Esophagus (tissue), 2 donors: ENCODE measurements around the gene ZCWPW2. TPM values are rescaled to one million over a fixed set of nuclear protein-coding genes. Genes with fewer than 3 reads are reported as not detected.

Source experiments
- H3K27ac ChIP-seq, 2 donors: one replicate each; pipeline ENCODE4 v1.5.1; 2013; ENCODE audit warnings: low read depth in 2 of 2, mild to moderate bottlenecking in 2 of 2, inconsistent platforms in 1 of 2, low read length in 1 of 2, moderate library complexity in 1 of 2
- H3K27me3 ChIP-seq, 2 donors: one replicate each; pipeline ENCODE4 v1.6.1; 2013; ENCODE audit warnings: low read length in 2 of 2, control low read depth in 1 of 2, mild to moderate bottlenecking in 1 of 2; ENCODE audit not compliant: insufficient read depth in 2 of 2, control insufficient read depth in 1 of 2
- H3K36me3 ChIP-seq, 2 donors: one replicate each; pipeline ENCODE4 v1.6.1; 2013; ENCODE audit warnings: low read length in 1 of 2; ENCODE audit not compliant: control insufficient read depth in 2 of 2, insufficient read depth in 2 of 2
- H3K4me1 ChIP-seq, 2 donors: one replicate each; pipeline ENCODE4 v1.6.1; 2013; ENCODE audit warnings: low read length in 1 of 2; ENCODE audit not compliant: control insufficient read depth in 2 of 2, insufficient read depth in 2 of 2
- H3K4me3 ChIP-seq, 2 donors: one replicate each; pipeline ENCODE4 v1.5.1; 2013; ENCODE audit warnings: low read length in 2 of 2, mild to moderate bottlenecking in 2 of 2, low read depth in 1 of 2, moderate library complexity in 1 of 2
- H3K9me3 ChIP-seq, 2 donors: one replicate each; pipeline ENCODE4 v1.6.1; 2013; ENCODE audit warnings: mild to moderate bottlenecking in 2 of 2, low read depth in 1 of 2, low read length in 1 of 2, moderate library complexity in 1 of 2; ENCODE audit not compliant: control insufficient read depth in 2 of 2, insufficient read depth in 1 of 2
- WGBS, 2 donors: extraction: QIAGEN DNeasy Blood & Tissue Kit; methylation state at CpG; one replicate each; pipeline ENCODE4 v1.1.7; 2013; 5-methylcytosine and 5-hydroxymethylcytosine counted together
- polyA plus RNA-seq, 2 donors: library from polyadenylated mRNA; stranded (reverse); fragments of 200-250 nt; gene quantifications; one replicate each; pipeline ENCODE4 v1.2.3, GENCODE V29; 2013
- donor health status: healthy with polysubstance abuse.
- donor health status: Bipolar disorder and iron deficiency.

Gene ZCWPW2
- polyA plus RNA-seq, 2 donors: 0.28 to 0.29 TPM

DNA sequence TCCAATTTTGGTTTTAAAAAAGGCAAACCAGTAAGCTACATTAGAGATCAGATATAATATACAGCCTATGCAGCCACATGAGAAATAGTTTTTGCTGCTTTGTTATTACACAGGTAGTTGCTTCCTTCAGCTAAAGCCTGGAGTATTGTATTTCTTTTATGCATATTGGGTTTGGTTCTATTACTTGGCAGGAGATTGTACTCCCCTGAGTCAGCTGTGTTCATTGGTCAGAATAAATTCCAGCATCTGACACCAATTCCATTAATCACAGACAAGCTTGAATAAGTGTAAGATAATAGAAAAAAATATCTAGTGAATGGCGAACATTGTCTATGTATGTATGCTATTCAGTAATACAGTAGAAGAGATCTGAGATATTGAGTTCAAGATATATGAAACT, 26.1 kb upstream of the ZCWPW2 start:
- Histone ChIP-seq H3K36me3 (peaks cover 0 to 3% of the 10 kb centered on the region in 2 donors), H3K27ac (no peak overlapping the region), H3K27me3 (no peaks in the 10 kb centered on the region), H3K4me1 (no peaks in the 10 kb centered on the region), H3K4me3 (no peak overlapping the region), H3K9me3 (no peaks in the 10 kb centered on the region)
- 72 to 88% methylated on average over 1 of the region's 1 CpG for WGBS, 2 donors

DNA sequence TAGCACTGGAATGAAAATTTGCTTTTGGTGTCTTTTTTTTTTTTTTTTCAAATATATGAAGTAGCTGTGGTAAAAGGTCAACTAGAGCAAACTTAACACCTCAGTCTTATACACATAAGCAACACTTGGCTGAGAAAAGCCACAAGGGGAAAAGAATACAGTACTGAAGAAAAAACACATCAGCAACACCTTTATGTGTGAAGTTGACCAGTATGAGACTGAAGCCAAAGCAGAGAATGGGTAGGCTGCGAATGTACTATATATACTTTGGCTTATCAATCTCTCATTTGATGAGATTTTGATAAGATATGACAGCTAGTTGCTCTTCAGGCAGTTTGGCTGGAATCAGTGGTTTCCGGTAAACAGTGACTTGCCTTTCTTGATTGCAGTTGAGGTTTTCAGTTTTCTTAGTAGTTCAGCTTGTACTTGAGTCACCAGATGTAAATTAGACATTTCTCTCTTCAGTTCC, 22.0 kb upstream of the ZCWPW2 start:
- no peaks in the 10 kb centered on the region for H3K27me3 ChIP-seq
- H3K4me3 ChIP-seq: no peak overlapping the region
- H3K36me3 ChIP-seq: no peaks in the 10 kb centered on the region
- WGBS, 2 donors: 69 to 74% methylated on average over 2 of the region's 2 CpGs
- H3K9me3 ChIP-seq: no peaks in the 10 kb centered on the region
- no peaks in the 10 kb centered on the region for H3K4me1 ChIP-seq
- H3K27ac ChIP-seq: no peak overlapping the region

DNA sequence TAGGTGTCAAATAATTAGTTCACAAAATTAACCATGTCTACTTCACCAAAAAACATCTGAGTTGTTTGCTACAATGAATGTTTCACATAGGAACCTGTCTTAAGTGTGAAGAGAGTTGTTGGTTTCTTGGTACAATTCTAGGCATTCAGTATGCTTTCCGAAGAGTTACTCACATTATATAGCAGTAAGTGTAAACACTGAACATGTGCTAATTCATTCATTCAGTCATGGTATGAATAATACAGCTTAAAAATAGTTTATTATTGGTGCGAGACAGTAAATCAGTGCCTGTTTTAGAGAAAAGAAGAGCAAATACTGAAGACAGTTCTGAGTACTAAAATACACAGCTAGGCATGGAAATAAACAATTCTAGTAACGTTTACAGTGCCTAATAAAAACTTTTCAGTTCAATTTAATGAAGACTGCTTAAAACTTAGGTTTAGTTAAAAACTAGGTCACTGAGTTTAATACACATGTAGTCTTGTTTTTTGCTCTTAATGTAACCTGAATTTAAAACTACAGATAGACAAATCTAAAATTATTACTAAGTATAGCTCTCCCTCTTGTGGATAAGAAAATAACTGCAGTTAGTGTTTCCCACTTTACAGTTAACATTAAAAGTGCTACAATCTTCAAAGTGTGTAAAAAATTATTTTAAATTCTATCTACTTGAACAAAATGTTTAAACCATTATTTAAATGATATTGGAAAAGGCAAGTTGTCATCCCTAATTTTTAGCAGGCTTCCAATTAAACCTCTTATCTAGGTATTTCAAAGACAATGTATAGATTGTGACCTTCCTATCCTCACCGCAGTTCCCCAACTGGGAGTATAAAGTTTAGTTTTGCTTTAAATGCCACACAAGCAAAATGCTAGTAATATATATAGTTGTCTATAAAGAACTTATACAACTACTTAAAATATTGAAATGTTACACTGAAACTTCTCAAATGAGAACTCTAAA, 20.1 kb upstream of the ZCWPW2 start:
- H3K4me1 ChIP-seq: no peaks in the 10 kb centered on the region
- H3K4me3 ChIP-seq: no peak overlapping the region
- WGBS, 2 donors: 77 to 78% methylated on average over 4 of the region's 4 CpGs
- H3K27me3 ChIP-seq: no peaks in the 10 kb centered on the region
- no peak overlapping the region for H3K27ac ChIP-seq
- no peaks in the 10 kb centered on the region for H3K36me3 ChIP-seq
- no peaks in the 10 kb centered on the region for H3K9me3 ChIP-seq

DNA sequence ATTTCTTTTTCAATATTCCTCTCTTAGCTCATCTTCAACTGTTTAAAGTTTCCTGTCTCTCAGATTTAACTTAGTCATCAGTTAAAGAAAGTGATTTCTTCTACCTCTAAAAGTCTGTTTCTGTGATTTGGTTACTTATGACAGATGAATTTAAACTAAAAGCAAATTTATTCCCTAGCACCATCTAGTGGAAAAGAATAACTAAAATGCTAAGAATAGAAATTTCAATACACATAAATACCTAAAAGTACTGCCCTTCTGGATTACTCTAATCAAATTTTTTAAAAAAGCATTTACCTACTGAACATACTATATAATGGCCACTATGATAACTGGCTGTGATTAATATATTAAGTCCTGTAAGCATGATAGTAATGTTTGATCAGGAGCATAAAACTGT, 14.0 kb upstream of the ZCWPW2 start:
- no peak overlapping the region for H3K4me3 ChIP-seq
- H3K27ac ChIP-seq: no peak overlapping the region
- H3K27me3 ChIP-seq: no peaks in the 10 kb centered on the region
- no peaks in the 10 kb centered on the region for H3K4me1 ChIP-seq
- no peaks in the 10 kb centered on the region for H3K36me3 ChIP-seq
- no peaks in the 10 kb centered on the region for H3K9me3 ChIP-seq

DNA sequence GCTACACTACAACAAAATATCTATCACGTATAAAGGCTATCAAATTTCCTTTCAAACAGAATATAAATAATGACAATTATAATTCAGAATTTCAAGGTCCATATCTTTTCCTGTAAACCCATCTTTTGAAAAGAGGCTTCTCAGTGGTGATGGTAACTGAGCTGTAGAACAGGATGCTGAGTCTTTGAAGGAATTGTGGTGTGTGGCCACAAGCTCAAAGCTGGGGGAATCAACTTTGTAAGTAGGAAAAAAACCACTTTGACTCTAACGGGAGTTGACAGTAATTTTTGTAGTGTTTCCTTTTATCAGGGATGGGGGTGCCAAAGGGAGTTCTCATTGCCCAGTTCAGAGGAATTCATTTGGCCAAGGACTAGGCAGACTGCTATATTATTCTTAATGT, 13.3 kb upstream of the ZCWPW2 start:
- Histone ChIP-seq H3K36me3 (no peaks in the 10 kb centered on the region), H3K4me1 (no peaks in the 10 kb centered on the region), H3K27me3 (no peaks in the 10 kb centered on the region), H3K9me3 (no peaks in the 10 kb centered on the region), H3K4me3 (no peak overlapping the region), H3K27ac (no peak overlapping the region)
- WGBS, 2 donors: 62 to 72% methylated on average over 2 of the region's 2 CpGs

DNA sequence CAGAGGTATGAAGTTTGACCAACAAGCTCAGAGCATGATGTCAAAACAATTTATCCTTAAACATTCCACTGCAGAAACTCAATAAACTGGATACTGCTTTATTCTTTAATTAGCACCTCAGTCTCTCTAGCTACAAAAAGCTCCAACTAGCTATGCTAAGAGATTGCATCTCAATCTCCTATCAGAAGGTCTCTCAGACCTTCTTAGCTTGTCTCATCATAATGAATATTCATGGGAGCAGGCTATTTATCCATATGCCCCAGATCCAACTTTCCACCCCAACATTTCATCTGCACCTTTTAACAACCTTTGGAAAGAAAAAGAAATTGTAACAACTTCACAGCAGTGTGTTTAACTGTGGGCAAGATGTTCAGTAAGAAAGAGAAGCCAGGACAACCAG, 11.3 kb upstream of the ZCWPW2 start:
- Histone ChIP-seq H3K27ac (no peak overlapping the region), H3K4me1 (no peaks in the 10 kb centered on the region), H3K9me3 (no peaks in the 10 kb centered on the region), H3K27me3 (no peaks in the 10 kb centered on the region), H3K4me3 (no peak overlapping the region), H3K36me3 (no peaks in the 10 kb centered on the region)

DNA sequence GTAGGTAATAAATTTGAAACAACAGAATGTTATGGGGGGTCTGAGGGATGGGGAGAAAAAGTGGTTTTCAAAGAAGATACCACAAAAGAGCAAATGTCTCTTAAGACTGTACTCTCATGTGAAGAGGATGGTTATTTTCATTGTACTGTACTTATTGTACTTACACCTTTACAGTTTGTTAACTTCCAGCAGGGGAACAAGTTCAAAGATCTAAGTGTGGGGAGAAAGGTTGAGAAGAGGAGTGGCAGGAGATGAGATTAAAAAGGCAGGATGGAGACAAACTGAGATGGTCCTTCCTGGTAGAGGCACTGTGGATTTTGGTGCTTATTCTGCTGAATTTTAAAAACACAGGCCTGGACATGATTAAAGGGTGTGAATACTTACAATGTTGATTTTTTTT, 5.4 kb upstream of the ZCWPW2 start:
- Histone ChIP-seq H3K9me3 (no peaks in the 10 kb centered on the region), H3K4me1 (no peaks in the 10 kb centered on the region), H3K36me3 (no peaks in the 10 kb centered on the region), H3K27me3 (no peaks in the 10 kb centered on the region), H3K27ac (no peak overlapping the region), H3K4me3 (no peak overlapping the region)

DNA sequence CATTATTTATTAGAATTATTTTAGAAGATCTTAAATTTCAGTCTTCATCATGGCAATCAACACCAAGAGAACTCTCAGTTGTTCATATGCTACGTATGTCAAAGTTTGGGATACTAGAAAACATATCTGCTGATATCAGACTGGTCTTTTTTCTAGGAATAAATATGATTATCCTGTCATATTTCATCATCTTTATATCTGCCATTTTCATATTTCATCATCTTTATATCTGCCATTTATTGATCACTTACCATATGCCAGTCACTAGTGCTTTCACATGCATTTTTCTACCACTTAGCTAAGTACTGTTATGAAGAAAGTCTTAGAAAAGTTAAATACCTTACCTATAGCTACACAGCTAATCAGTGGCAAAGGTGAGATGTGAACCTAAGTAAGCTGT, 2.8 kb upstream of the ZCWPW2 start:
- H3K27ac ChIP-seq: no peak overlapping the region
- H3K27me3 ChIP-seq: no peaks in the 10 kb centered on the region
- no peak overlapping the region for H3K4me3 ChIP-seq
- no peaks in the 10 kb centered on the region for H3K36me3 ChIP-seq
- H3K4me1 ChIP-seq: no peaks in the 10 kb centered on the region
- no peaks in the 10 kb centered on the region for H3K9me3 ChIP-seq
- 91% methylated on average over 1 of the region's 1 CpG for WGBS, 2 donors

DNA sequence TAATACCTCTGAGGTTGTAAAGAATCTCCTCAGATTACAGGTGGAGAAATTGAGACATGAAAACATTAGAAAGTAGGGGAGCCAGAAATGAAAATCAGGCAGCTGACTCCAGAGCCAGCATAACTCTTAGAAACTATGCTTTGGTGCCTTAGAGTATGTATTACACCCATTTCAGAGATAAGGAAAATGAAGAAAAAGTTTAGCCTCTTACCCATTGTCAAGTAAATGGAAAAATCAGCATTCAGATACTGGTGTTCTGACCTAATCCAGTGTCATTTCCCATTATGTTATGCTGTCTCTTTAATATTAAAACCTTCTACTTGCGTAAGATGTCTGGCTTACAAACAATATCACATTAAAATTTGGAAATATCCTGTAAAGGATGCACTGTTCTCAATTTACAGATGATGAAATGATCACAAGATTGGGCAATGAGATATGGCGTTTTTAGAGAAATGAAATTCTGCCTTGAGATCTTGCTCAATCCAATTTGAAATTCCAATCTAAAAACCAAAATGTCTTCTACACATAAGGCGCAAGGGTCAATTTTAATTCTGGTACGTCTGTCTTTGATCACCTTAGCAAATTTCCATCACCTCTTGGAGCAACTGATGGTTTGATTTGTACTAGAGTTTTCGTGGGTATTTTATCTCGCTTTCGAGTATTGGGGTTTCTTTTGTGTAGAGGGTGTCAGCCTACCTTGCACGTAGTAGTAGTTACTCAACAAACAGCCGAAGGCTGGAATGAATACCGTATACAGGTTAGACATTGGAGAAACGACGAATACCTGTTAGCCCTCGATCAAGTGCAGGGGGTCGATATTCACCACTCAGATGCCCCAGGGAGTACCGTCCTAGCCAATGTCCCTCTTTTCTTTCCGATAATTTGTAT, 902 bp upstream of the ZCWPW2 start:
- H3K27ac ChIP-seq: peak overlapping the region; percentile 95 to 99
- no peaks in the 10 kb centered on the region for H3K4me1 ChIP-seq
- H3K4me3 ChIP-seq: peak overlapping the region; percentile 79 to 87
- WGBS, 2 donors: 20% methylated on average over 16 of the region's 16 CpGs
- no peaks in the 10 kb centered on the region for H3K27me3 ChIP-seq
- no peaks in the 10 kb centered on the region for H3K36me3 ChIP-seq
- H3K9me3 ChIP-seq: no peaks in the 10 kb centered on the region
